Activated naive CD4-positive, alpha-beta T cell treated with anti-CD3 and anti-CD28 coated beads, Interleukin-2, amount 50 U/mL, for 24 hours (primary cell): ENCODE results near the gene LTBP1.
"Not testable (repeated sequence)": the region's sequence is repeated elsewhere in the genome, so short reads cannot be mapped to it uniquely, and the experiment has no call there.

Experiments used
- H3K27ac Mint-ChIP-seq: one replicate; pipeline ENCODE4 v1.8.0; 2021; ENCODE audit warnings: mild to moderate bottlenecking, mixed read lengths
- H3K27me3 Mint-ChIP-seq: one replicate; pipeline ENCODE4 v1.8.0; 2021; ENCODE audit warnings: mixed read lengths
- H3K36me3 Mint-ChIP-seq: one replicate; pipeline ENCODE4 v1.8.0; 2021; ENCODE audit warnings: mixed read lengths
- H3K4me1 Mint-ChIP-seq: one replicate; pipeline ENCODE4 v1.8.0; 2021; ENCODE audit warnings: mixed read lengths
- H3K4me3 Mint-ChIP-seq: one replicate; pipeline ENCODE4 v1.8.0; 2021; ENCODE audit warnings: mild to moderate bottlenecking, mixed read lengths
- H3K9me3 Mint-ChIP-seq: one replicate; pipeline ENCODE4 v1.8.0; 2021; ENCODE audit warnings: mixed read lengths

The LTBP1 gene

GRCh38 chr2:32969444-32970162 is 22.9 kb downstream of the LTBP1 start:
- H3K4me1 Mint-ChIP-seq, result no peaks in the 10 kb centered on the region
- H3K4me3 Mint-ChIP-seq, result no peak overlapping the region
- peaks cover 1% of the 10 kb centered on the region for H3K36me3 Mint-ChIP-seq
- H3K27ac Mint-ChIP-seq, result no peak overlapping the region
- peaks cover 21% of the 10 kb centered on the region for H3K9me3 Mint-ChIP-seq
- H3K27me3 Mint-ChIP-seq, result peaks cover 7% of the 10 kb centered on the region

GRCh38 chr2:32973772-32974171 is 27.0 kb downstream of the LTBP1 start:
- peaks cover 23% of the 10 kb centered on the region for H3K9me3 Mint-ChIP-seq
- not testable (repeated sequence) for H3K27me3 Mint-ChIP-seq, H3K4me3 Mint-ChIP-seq, H3K36me3 Mint-ChIP-seq, H3K27ac Mint-ChIP-seq, H3K4me1 Mint-ChIP-seq

DNA sequence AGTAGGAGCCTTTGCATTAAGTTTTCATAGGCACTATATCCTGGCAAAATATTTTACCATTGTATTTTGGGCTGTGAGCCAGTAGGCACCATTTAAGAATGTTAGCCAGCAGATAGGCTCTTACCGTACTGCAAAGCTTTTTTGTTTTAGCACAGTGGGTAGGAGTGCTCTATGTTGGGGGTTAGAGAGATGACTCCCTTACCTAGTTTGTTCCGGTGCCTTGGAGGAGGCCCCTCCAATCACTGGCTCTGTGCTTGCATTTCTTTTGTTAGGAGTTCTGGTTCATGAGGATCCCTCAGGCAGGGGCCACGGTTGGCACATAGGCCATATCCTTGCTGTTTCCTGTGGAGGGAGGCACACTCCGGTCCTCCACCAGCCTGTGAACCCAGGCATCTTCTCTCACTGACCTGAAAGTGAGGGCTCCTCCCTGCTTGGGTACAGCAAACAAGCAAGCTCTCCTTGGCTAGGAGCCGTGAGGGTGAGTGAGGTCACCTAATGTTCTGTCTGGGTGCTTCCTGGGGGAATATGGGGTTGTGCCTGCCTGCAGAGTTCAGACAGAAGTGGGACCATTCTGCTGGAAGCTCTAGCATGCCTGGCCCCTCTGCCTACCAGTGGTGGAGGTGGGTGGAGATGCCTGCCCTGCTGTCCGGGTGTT is 29.8 kb downstream of the LTBP1 start:
- Mint-ChIP-seq H3K4me3 (no peak overlapping the region), H3K27ac (no peak overlapping the region)

DNA sequence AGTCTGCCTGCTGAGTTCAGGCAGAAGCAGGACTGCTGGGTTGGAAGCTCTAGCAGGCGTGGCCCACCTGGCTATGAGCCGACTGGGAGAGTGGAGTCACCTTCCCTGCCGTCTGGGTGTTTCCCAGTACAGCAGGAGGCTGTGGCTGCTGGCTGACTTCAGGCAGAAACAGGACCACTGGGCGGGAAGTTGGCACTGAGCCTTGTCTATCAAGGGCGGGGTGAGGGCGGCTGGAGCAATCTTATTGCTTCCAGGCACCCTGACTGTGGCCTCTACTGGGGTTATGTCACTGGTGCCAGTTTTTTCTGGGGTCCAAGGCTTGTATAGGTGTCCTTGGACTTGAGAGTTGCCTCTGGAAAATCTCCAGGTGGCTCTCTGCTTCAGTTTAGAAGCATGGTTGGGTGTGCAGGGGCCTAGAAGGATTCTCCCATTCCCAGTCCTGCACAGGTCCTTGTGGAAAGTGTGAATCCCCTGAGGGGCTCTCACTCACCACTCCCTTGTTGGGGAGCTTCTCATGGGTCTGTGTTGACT is 30.5 kb downstream of the LTBP1 start:
- H3K9me3 Mint-ChIP-seq, result peaks cover 10% of the 10 kb centered on the region
- no peaks in the 10 kb centered on the region for H3K4me1 Mint-ChIP-seq
- H3K4me3 Mint-ChIP-seq, result no peak overlapping the region
- H3K27me3 Mint-ChIP-seq, result peaks cover 14% of the 10 kb centered on the region
- H3K36me3 Mint-ChIP-seq, result peaks cover 1% of the 10 kb centered on the region
- H3K27ac Mint-ChIP-seq, result no peak overlapping the region

More for the DNA sequence above, 29.8 kb downstream of the LTBP1 start:
- Mint-ChIP-seq H3K27me3 (peaks cover 8% of the 10 kb centered on the region), H3K36me3 (peaks cover 1% of the 10 kb centered on the region), H3K4me1 (no peaks in the 10 kb centered on the region), H3K9me3 (peaks cover 10% of the 10 kb centered on the region)

GRCh38 chr2:32981612-32982011 is 34.9 kb downstream of the LTBP1 start:
- Mint-ChIP-seq H3K9me3 (no peaks in the 10 kb centered on the region), H3K4me3 (no peak overlapping the region), H3K27ac (no peak overlapping the region), H3K27me3 (peaks cover 15% of the 10 kb centered on the region), H3K36me3 (no peaks in the 10 kb centered on the region), H3K4me1 (no peaks in the 10 kb centered on the region)

DNA sequence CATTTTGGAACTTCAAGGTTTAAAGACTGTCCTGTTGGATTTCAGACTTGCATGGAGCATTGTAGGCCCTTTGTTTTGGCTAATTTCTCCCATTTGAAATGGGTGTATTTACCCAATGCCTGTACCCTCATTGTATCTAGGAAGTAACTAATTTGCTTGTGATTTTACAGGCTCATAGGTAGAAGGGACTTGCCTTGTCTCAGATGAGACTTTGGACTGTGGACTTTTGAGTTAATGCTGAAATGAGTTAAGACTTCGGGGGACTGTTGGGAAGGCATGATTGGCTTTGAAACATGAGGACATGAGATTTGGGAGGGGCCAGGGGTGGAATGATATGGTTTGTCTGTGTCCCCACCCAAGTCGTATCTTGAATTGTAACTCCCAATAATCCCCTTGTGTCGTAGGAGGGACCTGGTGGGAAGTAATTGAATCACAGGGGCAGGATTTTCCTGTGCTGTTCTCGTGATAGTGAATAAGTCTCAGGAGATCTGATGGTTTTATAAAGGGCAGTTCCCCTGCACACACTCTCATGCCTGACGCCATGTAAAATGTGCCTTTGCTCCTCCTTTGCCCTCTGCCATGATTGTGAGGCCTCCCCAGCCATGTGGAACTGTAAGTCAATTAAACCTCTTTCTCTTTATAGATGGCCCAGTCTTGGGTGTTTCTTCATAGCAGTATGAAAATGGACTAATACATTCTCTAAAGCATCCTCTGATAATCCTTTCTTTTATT is 36.6 kb downstream of the LTBP1 start:
- not testable (repeated sequence) for H3K4me3 Mint-ChIP-seq, H3K27ac Mint-ChIP-seq

DNA sequence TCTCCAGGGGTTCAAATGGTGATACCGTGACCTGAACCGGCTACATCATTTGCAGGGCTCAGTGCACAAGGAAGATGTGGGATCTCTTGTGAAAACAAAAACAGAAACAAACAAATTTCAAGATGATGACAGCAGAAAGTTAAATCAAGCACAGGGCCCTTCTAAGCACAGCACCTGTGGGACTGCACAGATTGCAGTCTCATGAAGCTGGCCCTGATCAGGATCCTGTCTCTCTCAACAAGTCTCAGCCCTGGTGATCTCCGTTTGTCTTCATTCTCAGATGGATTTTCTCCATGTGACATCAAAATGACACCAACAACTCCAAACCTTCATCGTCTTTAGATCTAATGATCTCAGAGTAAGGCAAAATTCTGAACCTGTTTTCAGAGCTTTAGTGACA is 39.7 kb downstream of the LTBP1 start:
- Mint-ChIP-seq H3K9me3 (no peaks in the 10 kb centered on the region), H3K27me3 (peaks cover 12% of the 10 kb centered on the region), H3K36me3 (no peaks in the 10 kb centered on the region), H3K4me3 (no peak overlapping the region), H3K27ac (no peak overlapping the region), H3K4me1 (no peaks in the 10 kb centered on the region)

More for the DNA sequence above, 36.6 kb downstream of the LTBP1 start:
- H3K36me3 Mint-ChIP-seq, H3K4me1 Mint-ChIP-seq, H3K9me3 Mint-ChIP-seq: not testable (repeated sequence)
- H3K27me3 Mint-ChIP-seq, result peaks cover 15% of the 10 kb centered on the region

DNA sequence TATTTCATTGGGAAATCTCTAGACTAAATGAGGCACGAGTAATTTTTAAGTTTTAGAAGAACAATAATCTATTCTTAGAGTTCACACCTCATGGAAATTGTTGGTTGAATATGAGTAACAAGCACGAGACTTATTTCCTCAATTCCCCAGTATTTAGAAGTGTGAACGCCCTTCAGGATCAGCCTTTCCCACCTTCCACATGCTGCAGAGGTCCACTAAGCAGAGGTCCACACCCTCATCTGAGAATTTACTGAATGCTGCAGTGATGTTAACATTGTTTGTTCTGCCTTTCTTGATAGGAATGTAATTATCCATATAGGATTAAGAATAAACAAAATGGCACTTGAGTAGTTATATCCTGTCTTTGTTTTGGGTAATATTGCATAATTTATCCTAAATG is 41.8 kb downstream of the LTBP1 start:
- no peaks in the 10 kb centered on the region for H3K9me3 Mint-ChIP-seq
- H3K27me3 Mint-ChIP-seq, result peaks cover 5% of the 10 kb centered on the region
- H3K36me3 Mint-ChIP-seq, result no peaks in the 10 kb centered on the region
- no peaks in the 10 kb centered on the region for H3K4me1 Mint-ChIP-seq
- H3K4me3 Mint-ChIP-seq, result no peak overlapping the region
- no peak overlapping the region for H3K27ac Mint-ChIP-seq

DNA sequence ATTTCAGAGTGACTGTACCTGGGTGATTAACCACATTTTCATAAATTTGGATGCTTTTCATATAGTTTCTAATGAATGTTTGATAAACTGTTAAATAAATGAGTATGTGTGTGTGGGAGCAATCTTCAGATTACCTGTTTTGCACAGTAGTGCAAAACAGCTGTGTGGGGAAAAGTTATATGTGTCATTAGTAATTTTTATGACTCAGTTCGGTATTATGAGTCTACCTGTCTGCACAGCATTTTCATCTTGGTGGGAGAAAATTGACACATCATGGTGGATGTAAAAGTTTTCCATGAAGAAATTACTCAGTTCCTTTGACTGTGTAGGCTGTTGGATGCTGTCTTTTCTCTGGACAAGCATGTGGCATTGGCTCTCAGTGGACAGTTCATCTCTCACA is 43.8 kb downstream of the LTBP1 start:
- Mint-ChIP-seq H3K27ac (no peak overlapping the region), H3K36me3 (no peaks in the 10 kb centered on the region), H3K4me1 (no peaks in the 10 kb centered on the region), H3K9me3 (no peaks in the 10 kb centered on the region), H3K27me3 (no peaks in the 10 kb centered on the region), H3K4me3 (no peak overlapping the region)

- Mint-ChIP-seq H3K4me1 (no peaks in the 10 kb centered on the region), H3K27ac (no peak overlapping the region), H3K4me3 (no peak overlapping the region), H3K9me3 (no peaks in the 10 kb centered on the region), H3K36me3 (no peaks in the 10 kb centered on the region), H3K27me3 (no peaks in the 10 kb centered on the region)
Measured at GRCh38 chr2:32991091-32991845, 44.5 kb downstream of the LTBP1 start.

- H3K9me3 Mint-ChIP-seq, result no peaks in the 10 kb centered on the region
- no peak overlapping the region for H3K27ac Mint-ChIP-seq
- H3K4me3 Mint-ChIP-seq, result no peak overlapping the region
- H3K4me1 Mint-ChIP-seq, result no peaks in the 10 kb centered on the region
- H3K27me3 Mint-ChIP-seq, result no peaks in the 10 kb centered on the region
- no peaks in the 10 kb centered on the region for H3K36me3 Mint-ChIP-seq
Measured at GRCh38 chr2:32993005-32993539, 46.3 kb downstream of the LTBP1 start.

DNA sequence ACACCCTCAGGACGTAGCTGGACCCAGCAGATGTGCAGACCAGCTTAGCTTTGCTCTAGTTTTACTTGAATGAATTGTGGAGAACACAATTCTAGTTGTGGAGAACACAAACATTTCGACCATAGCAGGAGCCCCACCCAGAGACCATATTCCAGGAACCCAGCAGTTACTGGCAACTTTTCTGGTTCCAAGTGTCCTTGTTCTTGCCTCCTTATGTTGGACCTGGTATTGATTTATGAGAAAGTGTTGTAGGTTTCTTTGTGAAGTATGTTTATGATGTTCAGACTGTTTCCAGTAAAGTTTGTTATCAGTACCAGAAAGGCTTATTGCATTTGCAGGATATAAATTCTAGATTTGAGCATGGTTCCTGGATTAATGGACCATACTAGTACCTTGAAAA is 51.0 kb downstream of the LTBP1 start:
- no peaks in the 10 kb centered on the region for H3K4me1 Mint-ChIP-seq
- no peak overlapping the region for H3K27ac Mint-ChIP-seq
- H3K9me3 Mint-ChIP-seq, result no peaks in the 10 kb centered on the region
- no peaks in the 10 kb centered on the region for H3K36me3 Mint-ChIP-seq
- no peak overlapping the region for H3K4me3 Mint-ChIP-seq
- H3K27me3 Mint-ChIP-seq, result no peaks in the 10 kb centered on the region

GRCh38 chr2:33000986-33001385 is 54.2 kb downstream of the LTBP1 start:
- H3K27ac Mint-ChIP-seq, result no peak overlapping the region
- H3K27me3 Mint-ChIP-seq, result no peaks in the 10 kb centered on the region
- no peaks in the 10 kb centered on the region for H3K36me3 Mint-ChIP-seq
- H3K4me1 Mint-ChIP-seq, result no peaks in the 10 kb centered on the region
- no peak overlapping the region for H3K4me3 Mint-ChIP-seq
- H3K9me3 Mint-ChIP-seq, result no peaks in the 10 kb centered on the region

GRCh38 chr2:33001823-33002222 is 55.1 kb downstream of the LTBP1 start:
- no peak overlapping the region for H3K4me3 Mint-ChIP-seq
- no peaks in the 10 kb centered on the region for H3K36me3 Mint-ChIP-seq
- H3K9me3 Mint-ChIP-seq, result no peaks in the 10 kb centered on the region
- no peaks in the 10 kb centered on the region for H3K27me3 Mint-ChIP-seq
- H3K4me1 Mint-ChIP-seq, result no peaks in the 10 kb centered on the region
- no peak overlapping the region for H3K27ac Mint-ChIP-seq

GRCh38 chr2:33002863-33003262 is 56.1 kb downstream of the LTBP1 start:
- H3K27ac Mint-ChIP-seq, result no peak overlapping the region
- H3K4me1 Mint-ChIP-seq, result no peaks in the 10 kb centered on the region
- no peak overlapping the region for H3K4me3 Mint-ChIP-seq
- H3K27me3 Mint-ChIP-seq, result no peaks in the 10 kb centered on the region
- H3K9me3 Mint-ChIP-seq, result no peaks in the 10 kb centered on the region
- no peaks in the 10 kb centered on the region for H3K36me3 Mint-ChIP-seq
